H1 (cell line): Measurements from ENCODE around the gene MBD5. TPM values are rescaled to one million over a fixed set of nuclear protein-coding genes. Genes with fewer than 3 reads are reported as not detected.

Experiments used
- CTCF ChIA-PET: fragments of 300-600 bp; sonication (Branson Sonifier 250); formaldehyde crosslinking; loops from one replicate; lab custom pipeline; 2021; ENCODE audit not compliant: partially characterized antibody; lab: Charles Lee
- POLR2A ChIA-PET: fragments of 300-600 bp; sonication (Branson Sonifier 250); formaldehyde crosslinking; loops from one replicate; lab custom pipeline; 2021; ENCODE audit warnings: inconsistent platforms; ENCODE audit not compliant: partially characterized antibody; lab: Charles Lee
- DNase-seq, 2 experiments: peaks; one replicate each; pipeline versions ENCODE4 v3.0.0 to v3.0.0-alpha.2; 2010 to 2022; ENCODE audit warnings: low spot score in 2 of 2, low read depth in 1 of 2, mixed read lengths in 1 of 2
- FAIRE-seq: peaks from 2 replicates; lab custom pipeline; 2011; peaks lifted over from hg19 to GRCh38; lab: Jason Lieb, UNC
- H2AFZ ChIP-seq: 2 replicates; pipeline ENCODE4 v1.8.1; 2012; ENCODE audit warnings: low read length, inconsistent platforms
- H2AK5ac ChIP-seq: 2 replicates; pipeline ENCODE4 v1.6.1; 2013; ENCODE audit warnings: low read depth, low read length
- H2BK120ac ChIP-seq: replicated peaks from 2 replicates; pipeline ENCODE3; 2013; ENCODE audit warnings: low read depth, low read length, inconsistent platforms
- H2BK12ac ChIP-seq: 2 replicates; pipeline ENCODE4 v1.6.1; 2013; ENCODE audit warnings: low read depth, low read length
- H2BK15ac ChIP-seq: 2 replicates; pipeline ENCODE4 v1.6.1; 2013; ENCODE audit warnings: low read length
- H2BK20ac ChIP-seq: 2 replicates; pipeline ENCODE4 v1.6.1; 2013; ENCODE audit warnings: low read length
- H2BK5ac ChIP-seq: 2 replicates; pipeline ENCODE4 v1.6.1; 2013; ENCODE audit warnings: low read depth, low read length
- H3K14ac ChIP-seq: 2 replicates; pipeline ENCODE4 v1.6.1; 2013; ENCODE audit warnings: inconsistent platforms; ENCODE audit not compliant: insufficient read length
- H3K18ac ChIP-seq: 2 replicates; pipeline ENCODE4 v1.6.1; 2013; ENCODE audit warnings: low read length; ENCODE audit errors: extremely low read depth
- H3K23ac ChIP-seq: 2 replicates; pipeline ENCODE4 v1.6.1; 2013; ENCODE audit warnings: inconsistent platforms; ENCODE audit not compliant: insufficient read length
- H3K23me2 ChIP-seq: 2 replicates; pipeline ENCODE4 v1.6.1; 2013; ENCODE audit warnings: low read depth, low read length
- H3K27ac ChIP-seq: 2 replicates; pipeline ENCODE4 v1.6.1; 2011; ENCODE audit warnings: low read depth, low read length, inconsistent platforms
- H3K27me3 ChIP-seq, 4 experiments: replicated peaks in 1 of 4; 1 replicate in 1 of 4; 2 replicates in 3 of 4; pipeline versions ENCODE4 v1.6.1 to v1.8.1; 2011 to 2013; ENCODE audit warnings: low read length in 3 of 4, mild to moderate bottlenecking in 3 of 4, inconsistent platforms in 2 of 4, mixed read lengths in 2 of 4, moderate library complexity in 1 of 4; ENCODE audit not compliant: control insufficient read depth in 3 of 4, insufficient read depth in 3 of 4; ENCODE audit errors: extremely low read depth in 1 of 4
- H3K36me3 ChIP-seq, 4 experiments: 2 replicates each; pipeline versions ENCODE4 v1.6.1 to v1.8.1; 2011 to 2013; ENCODE audit warnings: mild to moderate bottlenecking in 4 of 4, low read length in 3 of 4, moderate library complexity in 2 of 4, control low read depth in 1 of 4, inconsistent platforms in 1 of 4; ENCODE audit not compliant: insufficient read depth in 4 of 4, control insufficient read depth in 2 of 4
- H3K4ac ChIP-seq: replicated peaks from 2 replicates; pipeline ENCODE3; 2013; ENCODE audit warnings: low read length, low read depth, mixed read lengths, inconsistent platforms; ENCODE audit not compliant: insufficient read length
- H3K4me1 ChIP-seq, 4 experiments: replicated peaks in 1 of 4; 1 replicate in 1 of 4; 2 replicates in 3 of 4; pipeline versions ENCODE4 v1.6.1 to v1.8.1; 2011 to 2013; ENCODE audit warnings: low read length in 3 of 4, inconsistent platforms in 2 of 4, mixed read lengths in 1 of 4; ENCODE audit not compliant: insufficient read depth in 4 of 4, control insufficient read depth in 3 of 4
- H3K4me2 ChIP-seq, 2 experiments: 2 replicates each; pipeline versions ENCODE4 v1.6.1 to v1.8.1; 2011 to 2013; ENCODE audit warnings: low read depth in 2 of 2, low read length in 2 of 2, control low read depth in 1 of 2, inconsistent platforms in 1 of 2, mild to moderate bottlenecking in 1 of 2; ENCODE audit not compliant: insufficient read depth in 1 of 2
- H3K4me3 ChIP-seq, 4 experiments: fragments of 200-600, 300-600 bp in 1 of 4; sonication (generic), shearing (Covaris generic), sonication (Bioruptor Twin) in 1 of 4; 2 replicates each; pipeline versions ENCODE4 v1.5.1 to v1.8.1; 2011 to 2016; ENCODE audit warnings: low read length in 4 of 4, low read depth in 3 of 4, control low read depth in 2 of 4, inconsistent platforms in 2 of 4, mild to moderate bottlenecking in 2 of 4, mixed read lengths in 1 of 4, moderate library complexity in 1 of 4; ENCODE audit not compliant: insufficient read depth in 2 of 4; ENCODE audit errors: extremely low read depth in 1 of 4
- H3K56ac ChIP-seq: replicated peaks from 2 replicates; pipeline ENCODE3; 2013; ENCODE audit warnings: low read depth, mild to moderate bottlenecking, mixed read lengths, low read length, inconsistent platforms; ENCODE audit not compliant: insufficient read length
- H3K79me1 ChIP-seq: 2 replicates; pipeline ENCODE4 v1.6.1; 2013; ENCODE audit warnings: low read depth, low read length, control low read depth
- H3K79me2 ChIP-seq, 2 experiments: 2 replicates each; pipeline versions ENCODE4 v1.6.1 to v1.8.1; 2012 to 2013; ENCODE audit warnings: low read length in 2 of 2, mild to moderate bottlenecking in 2 of 2, inconsistent platforms in 1 of 2; ENCODE audit not compliant: insufficient read depth in 2 of 2, control insufficient read depth in 1 of 2
- H3K9ac ChIP-seq, 4 experiments: replicated peaks in 1 of 4; 1 replicate in 1 of 4; 2 replicates in 3 of 4; pipeline versions ENCODE4 v1.6.1 to v1.8.1; 2011 to 2013; ENCODE audit warnings: low read depth in 3 of 4, low read length in 3 of 4, control low read depth in 2 of 4, mild to moderate bottlenecking in 2 of 4, moderate library complexity in 2 of 4, inconsistent platforms in 1 of 4; ENCODE audit errors: extremely low read depth in 1 of 4
- H3K9me3 ChIP-seq, 2 experiments: 2 replicates each; pipeline versions ENCODE4 v1.6.1 to v1.8.1; 2012 to 2013; ENCODE audit warnings: mild to moderate bottlenecking in 2 of 2, moderate library complexity in 2 of 2, control low read depth in 1 of 2, inconsistent platforms in 1 of 2, low read depth in 1 of 2, low read length in 1 of 2, mixed read lengths in 1 of 2; ENCODE audit not compliant: insufficient read depth in 2 of 2
- H4K20me1 ChIP-seq, 2 experiments: replicated peaks in 1 of 2; 2 replicates each; pipeline versions ENCODE3 to v1.8.1; 2011 to 2013; ENCODE audit warnings: inconsistent platforms in 2 of 2, low read length in 2 of 2, mild to moderate bottlenecking in 1 of 2; ENCODE audit not compliant: insufficient read depth in 2 of 2, control insufficient read depth in 1 of 2
- H4K5ac ChIP-seq: 2 replicates; pipeline ENCODE4 v1.6.1; 2013; ENCODE audit warnings: low read length, low read depth, mixed read lengths, inconsistent platforms; ENCODE audit not compliant: insufficient read length
- H4K8ac ChIP-seq: 2 replicates; pipeline ENCODE4 v1.8.0; 2013; ENCODE audit warnings: mild to moderate bottlenecking, moderate library complexity, low read length, inconsistent platforms; ENCODE audit not compliant: insufficient read depth; ENCODE audit errors: extremely low read depth
- H4K91ac ChIP-seq: replicated peaks from 2 replicates; pipeline ENCODE3; 2013; ENCODE audit warnings: low read length, mixed read lengths, inconsistent platforms; ENCODE audit not compliant: insufficient read length
- BACH1 ChIP-seq: IDR thresholded peaks from 2 replicates; pipeline ENCODE4 v1.6.1; 2012; ENCODE audit warnings: low read length, improper control_type of control experiment
- CREB1 ChIP-seq: IDR thresholded peaks from 2 replicates; pipeline ENCODE4 v1.6.1; 2012; ENCODE audit warnings: inconsistent platforms
- EZH2 ChIP-seq: fragments of 200-600 bp; sonication (generic); IDR thresholded peaks from 2 replicates; pipeline ENCODE4 v1.7.1; 2012; ENCODE audit warnings: low read depth, mild to moderate bottlenecking, moderate library complexity, low read length, inconsistent platforms; ENCODE audit not compliant: severe bottlenecking
- GABPA ChIP-seq: IDR thresholded peaks from 2 replicates; pipeline ENCODE4 v1.6.1; 2011; ENCODE audit warnings: mild to moderate bottlenecking, low read length, moderate library complexity, borderline replicate concordance; ENCODE audit not compliant: insufficient read depth
- HDAC2 ChIP-seq, 2 experiments: fragments of 300-600 bp in 1 of 2; sonication (generic) in 1 of 2; IDR thresholded peaks; 2 replicates each; pipeline ENCODE4 v1.6.1; 2011 to 2012; ENCODE audit warnings: low read depth in 2 of 2, low read length in 2 of 2, mild to moderate bottlenecking in 2 of 2, moderate library complexity in 2 of 2, borderline replicate concordance in 1 of 2, inconsistent platforms in 1 of 2
- HDAC6 ChIP-seq: IDR thresholded peaks from one replicate; pipeline ENCODE4 v1.7.1; 2012; ENCODE audit warnings: low read depth, mild to moderate bottlenecking, inconsistent platforms, low read length, moderate library complexity
- JUN ChIP-seq: IDR thresholded peaks from 2 replicates; pipeline ENCODE4 v1.6.1; 2011; ENCODE audit warnings: low read depth, mild to moderate bottlenecking, improper control_type of control experiment, low read length
- MAFK ChIP-seq: IDR thresholded peaks from 2 replicates; pipeline ENCODE4 v1.6.1; 2012; ENCODE audit warnings: low read depth, mild to moderate bottlenecking, improper control_type of control experiment, low read length
- PHF8 ChIP-seq: fragments of 200-600 bp; sonication (generic); conservative IDR thresholded peaks from 2 replicates; pipeline ENCODE4 v1.7.1; 2012; ENCODE audit warnings: low read depth, mild to moderate bottlenecking, inconsistent platforms, low read length, moderate library complexity
- RFX5 ChIP-seq: IDR thresholded peaks from 2 replicates; pipeline ENCODE4 v1.6.1; 2011; ENCODE audit warnings: low read depth, low read length, improper control_type of control experiment, borderline replicate concordance
- RXRA ChIP-seq: IDR thresholded peaks from 2 replicates; pipeline ENCODE4 v1.6.1; 2011; ENCODE audit warnings: low read depth, mild to moderate bottlenecking, low read length, moderate library complexity; ENCODE audit not compliant: insufficient read depth
- TAF7 ChIP-seq: optimal IDR thresholded peaks from 2 replicates; pipeline ENCODE3; 2011; ENCODE audit warnings: low read depth, mild to moderate bottlenecking, inconsistent platforms, low read length, moderate library complexity, borderline replicate concordance
- TEAD4 ChIP-seq: IDR thresholded peaks from 2 replicates; pipeline ENCODE4 v1.6.1; 2012; ENCODE audit warnings: low read depth, low read length, inconsistent platforms, mixed read lengths
- WGBS, 2 experiments: shearing (Covaris generic) in 1 of 2; methylation state at CpG; one replicate each; pipeline versions ENCODE4 v1.1.6 to v1.1.7; 2013 to 2015; ENCODE audit warnings: low lambda C conversion rate in 2 of 2, mixed read lengths in 2 of 2, inconsistent platforms in 1 of 2, low coverage in 1 of 2, missing lambda C conversion rate in 1 of 2; ENCODE audit not compliant: insufficient replicate concordance in 2 of 2, insufficient coverage in 1 of 2, insufficient read length in 1 of 2; ENCODE audit errors: extremely low coverage in 1 of 2, missing lambda C conversion rate in 1 of 2; 5-methylcytosine and 5-hydroxymethylcytosine counted together
- polyA plus RNA-seq, 7 experiments: library from polyadenylated mRNA; depleted of rRNA in 3 of 7; stranded (reverse) in 5 of 7; unstranded in 2 of 7; fragments of >200 nt in 5 of 7; fragments of 200-250 nt in 2 of 7; gene quantifications; 1 replicate in 5 of 7; 2 replicates in 1 of 7; 4 replicates in 1 of 7; pipeline versions ENCODE4 v1.2.1 to v1.2.3, GENCODE V29; 2011 to 2013; ENCODE audit warnings: missing spikeins in 2 of 7, mixed read lengths in 2 of 7
- total RNA-seq: library from RNA; stranded (reverse); fragmentation: NEBNext Ultra II Directional; extraction: Animal tissue kit (Norgen Biotek cat#: 25700); gene quantifications from 2 replicates; pipeline ENCODE4 v1.2.1, GENCODE V29; 2021
- TF ChIP-seq, protein P1 (sequence below): IDR thresholded peaks from 2 replicates; pipeline ENCODE4 v1.6.1; 2012; ENCODE audit warnings: inconsistent platforms

MBD5 gene
- total and polyA plus RNA-seq, 2 of the 8 experiments (the other 6 are each of a cell fraction or from before 2014, with no cell fraction given): 9.7 to 29.4 TPM

DNA sequence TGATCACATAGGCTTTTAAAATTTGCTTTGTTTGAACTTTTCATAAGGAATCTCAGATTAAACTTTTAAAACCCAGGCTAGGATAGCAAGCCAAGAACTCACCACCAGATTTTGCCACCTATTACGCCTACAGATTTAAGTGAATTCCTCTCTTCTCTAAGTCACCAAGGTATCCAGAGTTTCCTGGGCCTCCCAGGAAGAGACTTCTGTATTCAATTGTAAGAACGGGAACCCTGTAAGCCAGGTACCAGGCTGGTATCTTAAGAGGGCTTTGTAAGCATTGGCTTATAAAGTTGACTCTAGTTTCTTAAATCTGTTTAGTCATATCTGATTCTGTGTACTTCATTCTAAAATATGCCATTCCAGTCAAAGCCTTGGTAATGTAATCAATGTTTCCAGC is 285.1 kb downstream of the MBD5 start:
- H2BK20ac ChIP-seq: no peak overlapping the region
- no peak overlapping the region for H2BK120ac ChIP-seq
- H3K23ac ChIP-seq: no peak overlapping the region
- H2BK12ac ChIP-seq: no peak overlapping the region
- no peak overlapping the region for H2BK15ac ChIP-seq
- no peaks in the 10 kb centered on the region for H3K79me1 ChIP-seq
- no peak overlapping the region for H4K91ac ChIP-seq
- H2AK5ac ChIP-seq: no peak overlapping the region
- no peak overlapping the region for H3K4ac ChIP-seq
- no peak for DNase-seq
- H4K5ac ChIP-seq: no peak overlapping the region
- TF ChIP-seq RXRA (no peak), HDAC6 (no peak), TAF7 (no peak), MAFK (no peak), CREB1 (no peak), EZH2 (no peak), GABPA (no peak), BACH1 (no peak), HDAC2 (IDR thresholded peaks at IDR 0.05; ENCODE audit: borderline replicate concordance in 1 of 2, low read depth in 2 of 2, low read length in 2 of 2) (no peak), RFX5 (no peak), TEAD4 (no peak), JUN (no peak), PHF8 (no peak)
- TF ChIP-seq, protein P1, sequence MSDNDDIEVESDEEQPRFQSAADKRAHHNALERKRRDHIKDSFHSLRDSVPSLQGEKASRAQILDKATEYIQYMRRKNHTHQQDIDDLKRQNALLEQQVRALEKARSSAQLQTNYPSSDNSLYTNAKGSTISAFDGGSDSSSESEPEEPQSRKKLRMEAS: no peak
- TF ChIP-seq, all 59 proteins: peak for 0
- no peak overlapping the region for H3K4me3 ChIP-seq
- no peak overlapping the region for H3K9ac ChIP-seq
- peaks cover 0 to 16% (median 1%) of the 10 kb centered on the region in 4 experiments; a peak in 4 of 7 replicates for H3K4me1 ChIP-seq
- H3K9me3 ChIP-seq: no peaks in the 10 kb centered on the region
- FAIRE-seq: no peak
- H3K79me2 ChIP-seq: no peaks in the 10 kb centered on the region
- no peak overlapping the region for H4K8ac ChIP-seq
- H3K23me2 ChIP-seq: no peaks in the 10 kb centered on the region
- H3K14ac ChIP-seq: no peak overlapping the region
- no peaks in the 10 kb centered on the region for H3K36me3 ChIP-seq
- no peaks in the 10 kb centered on the region for H4K20me1 ChIP-seq
- no peak overlapping the region for H3K18ac ChIP-seq
- ChIA-PET POLR2A (no interaction called here), CTCF (no interaction called here)
- H2AFZ ChIP-seq: no peak overlapping the region
- H3K56ac ChIP-seq: no peak overlapping the region
- H2BK5ac ChIP-seq: no peak overlapping the region
- no peak overlapping the region for H3K27ac ChIP-seq
- H3K4me2 ChIP-seq: no peak overlapping the region
- no peaks in the 10 kb centered on the region for H3K27me3 ChIP-seq
- 59% methylated on average over 2 of the region's 2 CpGs; no CpG with 5 or more reads in 1 of the 2 experiments for WGBS, 2 experiments
